Heart left ventricle (tissue), 16 donors: ENCODE measurements around the gene GMFB. TPM values are rescaled to one million over a fixed set of nuclear protein-coding genes. Genes with fewer than 3 reads are reported as not detected.
A peak's percentile ranks its signal among the peaks of the same experiment; 100 is the strongest.

ENCODE experiments used
- ATAC-seq, 4 donors: fragments of 200-7000 bp; cut with Tn5 transposase; one replicate each; pipeline ENCODE4 v1.9.1; 2020 to 2022; ENCODE audit warnings: moderate library complexity in 4 of 4, mild to moderate bottlenecking in 3 of 4, moderate number of reproducible peaks in 1 of 4
- DNase-seq, 5 donors: peaks; one replicate each; pipeline ENCODE4 v3.0.0-alpha.2; 2020
- H3K27ac ChIP-seq, 12 donors: fragments of 200-600 bp; sonication (generic) in 4 of 12; one replicate each; pipeline versions ENCODE4 v1.5.0 to v1.8.0; 2016 to 2022; ENCODE audit warnings: mild to moderate bottlenecking in 2 of 12
- H3K27me3 ChIP-seq, 9 donors: fragments of 200-600 bp; sonication (generic) in 2 of 9; one replicate each; pipeline versions ENCODE4 v1.5.1 to v1.8.0; 2016 to 2022; ENCODE audit warnings: mild to moderate bottlenecking in 3 of 9
- H3K36me3 ChIP-seq, 9 donors: fragments of 200-600 bp; sonication (generic) in 2 of 9; one replicate each; pipeline versions ENCODE4 v1.5.0 to v1.8.0; 2018 to 2022; ENCODE audit warnings: mild to moderate bottlenecking in 2 of 9
- H3K4me1 ChIP-seq, 12 donors: fragments of 200-600 bp; sonication (generic) in 4 of 12; one replicate each; pipeline versions ENCODE4 v1.5.0 to v1.8.0; 2016 to 2022; ENCODE audit warnings: mild to moderate bottlenecking in 3 of 12
- H3K4me3 ChIP-seq, 12 donors: fragments of 200-600 bp; sonication (generic) in 4 of 12; one replicate each; pipeline versions ENCODE4 v1.5.0 to v1.8.0; 2017 to 2022; ENCODE audit warnings: mild to moderate bottlenecking in 9 of 12, moderate library complexity in 4 of 12
- H3K9me3 ChIP-seq, 12 donors: fragments of 200-600 bp; sonication (generic) in 4 of 12; one replicate each; pipeline versions ENCODE4 v1.5.0 to v1.8.0; 2016 to 2022; ENCODE audit warnings: mild to moderate bottlenecking in 1 of 12
- POLR2A ChIP-seq, 2 donors: fragments of 450-650 bp; IDR thresholded peaks; one replicate each; pipeline ENCODE4 v1.6.1; 2017; ENCODE audit warnings: antibody characterized with exemption in 2 of 2, mild to moderate bottlenecking in 2 of 2, moderate library complexity in 2 of 2
- WGBS, 4 donors: extraction: QIAGEN DNeasy Blood & Tissue Kit in 2 of 4; methylation state at CpG; one replicate each; pipeline versions ENCODE4 v1.1.5 to v1.1.7; 2013 to 2018; 5-methylcytosine and 5-hydroxymethylcytosine counted together
- intact Hi-C, 10 donors: fragments of 100-400 bp; cut with DNase I; formaldehyde crosslinking; loops; one replicate each; pipeline versions ENCODE4 v1.11.1 to v1.14.2; 2022
- polyA plus RNA-seq, 2 donors: library from polyadenylated mRNA; stranded (reverse); fragments of 200-250 nt; gene quantifications; one replicate each; pipeline ENCODE4 v1.2.3, GENCODE V29; 2013
- total RNA-seq, 9 donors: library from RNA; depleted of rRNA in 2 of 9; stranded (reverse); fragments of >200 nt in 2 of 9; fragmentation: NEBNext Ultra II Directional in 3 of 9; extraction: Animal tissue kit (Norgen Biotek cat#: 25700) in 3 of 9; gene quantifications; one replicate each; pipeline versions ENCODE4 v1.1.0 to v1.2.4, GENCODE V29; 2016 to 2023
- TF ChIP-seq, protein P1 (sequence below), 12 donors: fragments of 200-600 bp; sonication (generic) in 4 of 12; IDR thresholded peaks; one replicate each; pipeline versions ENCODE4 v1.5.0 to v1.8.0; 2018 to 2022; ENCODE audit warnings: antibody characterized with exemption in 12 of 12, mild to moderate bottlenecking in 5 of 12
- donor health status: ischemic (EF 13 %, LVEDD 7.1; RV severe dilation, severe dysfunction).
- donor health status: healthy with polysubstance abuse.
- donor health status: DM: no; HTN: yes; CAD: no.
- donor health status: DM: no; HTN: no; CAD: no.
- donor health status: ischemic (EF 25% LVEDD 6.9; RV normal size, moderate dysfunction).
- donor health status: ischemic (EF 25% LVEDD 5.7; RV mildly dilated, moderate dysfunction).
- donor health status: healthy.
- donor health status: DM: yes; HTN: yes; CAD: no.
- donor health status: ischemic (EF 35%, LVEDD 5.7; RV mildly dilated, moderate dysfunction).
- donor health status: nonischemic (EF 11% LVEDD 7.7; RV severe dilation, severe dysfunction).
- donor health status: DM: yes; HTN: yes; CAD: no.
- donor health status: PGD.
- donor health status: ischemic (EF 29% LVEDD 5.4; RV normal size, mild dysfunction).
- donor health status: nonischemic (EF 23%, LVEDD 6.1; RV moderate dilation, normal function).

Gene GMFB
- total and polyA plus RNA-seq, 11 donors: 5.0 to 35.8 (median 26.0) TPM

DNA sequence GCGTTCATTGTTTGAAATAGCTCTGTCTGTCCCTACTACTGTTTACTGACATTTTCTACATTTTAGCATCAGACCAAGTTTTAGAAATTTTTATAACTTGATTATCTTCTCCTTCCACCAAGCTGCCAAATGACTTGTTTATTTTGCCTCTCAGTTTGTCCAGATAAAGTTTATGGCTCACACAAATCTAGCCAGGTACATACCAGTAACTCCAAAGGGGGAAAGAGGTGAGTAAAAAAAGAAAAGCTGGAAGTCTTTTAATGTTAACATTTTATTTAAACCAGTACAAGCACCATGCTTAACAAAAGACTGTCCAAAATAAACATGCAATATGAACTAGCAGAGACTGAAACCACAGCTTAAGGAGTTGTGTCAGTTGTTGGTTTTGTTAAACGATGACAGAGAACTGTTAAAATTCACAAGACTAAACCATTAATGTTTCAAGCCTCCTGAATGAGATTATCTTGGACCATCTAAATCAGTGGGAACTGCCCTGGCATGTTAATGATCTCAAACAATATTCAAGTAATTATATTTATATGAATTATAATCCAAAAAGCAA is 14.5 kb downstream of the GMFB start:
- TF ChIP-seq POLR2A (IDR thresholded peaks at IDR 0.05): no peak
- TF ChIP-seq, protein P1, sequence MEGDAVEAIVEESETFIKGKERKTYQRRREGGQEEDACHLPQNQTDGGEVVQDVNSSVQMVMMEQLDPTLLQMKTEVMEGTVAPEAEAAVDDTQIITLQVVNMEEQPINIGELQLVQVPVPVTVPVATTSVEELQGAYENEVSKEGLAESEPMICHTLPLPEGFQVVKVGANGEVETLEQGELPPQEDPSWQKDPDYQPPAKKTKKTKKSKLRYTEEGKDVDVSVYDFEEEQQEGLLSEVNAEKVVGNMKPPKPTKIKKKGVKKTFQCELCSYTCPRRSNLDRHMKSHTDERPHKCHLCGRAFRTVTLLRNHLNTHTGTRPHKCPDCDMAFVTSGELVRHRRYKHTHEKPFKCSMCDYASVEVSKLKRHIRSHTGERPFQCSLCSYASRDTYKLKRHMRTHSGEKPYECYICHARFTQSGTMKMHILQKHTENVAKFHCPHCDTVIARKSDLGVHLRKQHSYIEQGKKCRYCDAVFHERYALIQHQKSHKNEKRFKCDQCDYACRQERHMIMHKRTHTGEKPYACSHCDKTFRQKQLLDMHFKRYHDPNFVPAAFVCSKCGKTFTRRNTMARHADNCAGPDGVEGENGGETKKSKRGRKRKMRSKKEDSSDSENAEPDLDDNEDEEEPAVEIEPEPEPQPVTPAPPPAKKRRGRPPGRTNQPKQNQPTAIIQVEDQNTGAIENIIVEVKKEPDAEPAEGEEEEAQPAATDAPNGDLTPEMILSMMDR (IDR thresholded peaks at IDR 0.05): no peak
- Histone ChIP-seq H3K27ac (no peak overlapping the region), H3K27me3 (no peaks in the 10 kb centered on the region), H3K4me3 (no peak overlapping the region), H3K36me3 (peaks cover 0 to 58% (median 43%) of the 10 kb centered on the region in 9 donors), H3K4me1 (peaks cover 0 to 37% (median 8%) of the 10 kb centered on the region in 12 donors), H3K9me3 (no peaks in the 10 kb centered on the region)
- DNase-seq (no peak), ATAC-seq (no peak)
- 88 to 96% (median 95%) methylated on average over 2 of the region's 2 CpGs for WGBS, 4 donors
- intact Hi-C loops: no loop called here

- Histone ChIP-seq H3K4me3 (no peak overlapping the region), H3K27me3 (no peaks in the 10 kb centered on the region), H3K4me1 (peaks cover 0 to 30% (median 2%) of the 10 kb centered on the region in 12 donors), H3K36me3 (peaks cover 0 to 38% (median 29%) of the 10 kb centered on the region in 9 donors), H3K27ac (peak overlapping the region in 7 of 12 donors; percentile 16 to 59 (median 55)), H3K9me3 (peaks cover 0 to 10% (median 0%) of the 10 kb centered on the region in 12 donors)
- TF ChIP-seq, protein P1 (IDR thresholded peaks at IDR 0.05): no peak
- no peak for TF ChIP-seq POLR2A (IDR thresholded peaks at IDR 0.05)
- DNase-seq (no peak), ATAC-seq (peak in 3 of 4 donors; percentile 58 to 71 (median 65))
- intact Hi-C loops: no loop called here
- whole genome bisulfite sequencing, 4 donors: 43 to 69% (median 60%) methylated on average over 4 of the region's 4 CpGs
These were observed 16.5 kb downstream of the GMFB start for GRCh38 chr14:54472315-54472714.

DNA sequence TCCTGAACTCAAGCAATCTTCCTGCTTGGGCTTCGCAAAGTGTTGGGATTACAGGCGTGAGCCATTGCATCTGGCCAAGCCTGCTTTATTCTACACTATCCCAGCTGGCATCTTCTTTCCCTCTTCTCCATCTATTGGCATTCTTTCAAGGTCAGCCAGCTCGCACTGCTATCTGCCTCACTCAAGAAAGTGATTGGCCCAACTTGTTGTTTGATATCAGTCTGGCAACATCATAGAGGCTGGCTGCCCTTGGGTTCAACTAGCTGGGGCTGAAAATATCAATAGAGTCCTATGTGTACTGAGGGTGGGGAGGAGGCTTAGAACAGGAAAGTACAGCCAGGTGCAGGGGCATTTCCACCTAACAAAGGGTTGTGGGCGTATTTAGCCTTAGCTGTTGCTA is 17.1 kb downstream of the GMFB start:
- TF ChIP-seq POLR2A (IDR thresholded peaks at IDR 0.05): no peak
- TF ChIP-seq, protein P1 (IDR thresholded peaks at IDR 0.05): no peak
- peak overlapping the region in 7 of 12 donors; percentile 16 to 59 (median 55) for H3K27ac ChIP-seq
- intact Hi-C loops: no loop called here
- ATAC-seq: peak; percentile 62 to 95 (median 74)
- peaks cover 0 to 15% (median 0%) of the 10 kb centered on the region in 12 donors for H3K9me3 ChIP-seq
- no peak for DNase-seq
- WGBS, 4 donors: 61 to 77% (median 69%) methylated on average over 4 of the region's 4 CpGs
- H3K36me3 ChIP-seq: peaks cover 0 to 31% (median 22%) of the 10 kb centered on the region in 9 donors
- H3K27me3 ChIP-seq: no peaks in the 10 kb centered on the region
- no peak overlapping the region for H3K4me3 ChIP-seq
- peaks cover 0 to 30% (median 2%) of the 10 kb centered on the region in 12 donors for H3K4me1 ChIP-seq

DNA sequence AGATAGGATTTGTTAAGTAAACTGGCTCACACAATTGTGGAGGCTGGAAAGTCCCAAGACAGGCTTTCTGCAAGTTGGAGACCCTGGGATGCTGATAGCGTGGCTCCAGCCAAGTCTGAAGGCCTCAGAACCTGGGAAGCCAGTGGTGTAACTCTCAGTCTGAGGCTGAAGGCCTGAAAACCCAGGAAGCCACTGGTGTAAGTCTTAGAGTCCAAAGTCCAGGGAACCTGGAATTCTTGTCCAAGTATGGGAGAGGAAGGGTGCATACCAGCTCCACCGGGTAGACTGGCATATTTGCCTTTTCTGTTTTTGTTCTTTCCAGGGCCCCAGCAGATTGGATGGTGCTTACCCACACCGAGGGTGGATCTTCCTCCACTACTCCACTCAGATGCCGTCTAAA is 18.1 kb downstream of the GMFB start:
- Histone ChIP-seq H3K36me3 (peaks cover 0 to 27% (median 15%) of the 10 kb centered on the region in 9 donors), H3K27me3 (no peaks in the 10 kb centered on the region), H3K4me1 (peaks cover 0 to 30% (median 2%) of the 10 kb centered on the region in 12 donors), H3K27ac (no peak overlapping the region), H3K9me3 (peaks cover 0 to 15% (median 0%) of the 10 kb centered on the region in 12 donors), H3K4me3 (no peak overlapping the region)
- TF ChIP-seq POLR2A (IDR thresholded peaks at IDR 0.05): no peak
- TF ChIP-seq, protein P1 (IDR thresholded peaks at IDR 0.05): no peak
- 89 to 92% (median 91%) methylated on average over 4 of the region's 4 CpGs for WGBS, 4 donors
- DNase-seq (no peak), ATAC-seq (no peak)
- intact Hi-C loops: no loop called here
